ENCODE data around the gene RABEP1.

The RABEP1 gene

DNA sequence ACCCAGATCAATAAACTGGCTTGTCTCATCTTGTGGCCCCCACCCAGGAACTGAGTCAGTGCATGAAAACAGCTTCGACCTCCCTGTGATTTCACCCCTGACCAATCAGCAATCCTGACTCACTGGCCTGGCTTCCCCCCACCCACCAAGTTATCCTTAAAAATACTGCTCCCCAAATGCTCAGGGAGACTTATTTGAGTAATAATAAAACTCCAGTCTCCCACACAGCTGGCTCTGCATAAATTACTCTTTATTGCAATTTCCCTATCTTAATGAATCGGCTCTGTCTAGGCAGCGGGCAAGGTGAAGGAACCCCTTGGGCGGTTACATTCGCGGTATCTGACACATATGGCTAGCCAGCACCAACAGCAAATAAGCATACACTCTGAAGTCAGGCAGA, 9.8 kb upstream of the RABEP1 start:
- no peak for DNase-seq (ENCODE audit: low read depth in 2 of 2)

DNA sequence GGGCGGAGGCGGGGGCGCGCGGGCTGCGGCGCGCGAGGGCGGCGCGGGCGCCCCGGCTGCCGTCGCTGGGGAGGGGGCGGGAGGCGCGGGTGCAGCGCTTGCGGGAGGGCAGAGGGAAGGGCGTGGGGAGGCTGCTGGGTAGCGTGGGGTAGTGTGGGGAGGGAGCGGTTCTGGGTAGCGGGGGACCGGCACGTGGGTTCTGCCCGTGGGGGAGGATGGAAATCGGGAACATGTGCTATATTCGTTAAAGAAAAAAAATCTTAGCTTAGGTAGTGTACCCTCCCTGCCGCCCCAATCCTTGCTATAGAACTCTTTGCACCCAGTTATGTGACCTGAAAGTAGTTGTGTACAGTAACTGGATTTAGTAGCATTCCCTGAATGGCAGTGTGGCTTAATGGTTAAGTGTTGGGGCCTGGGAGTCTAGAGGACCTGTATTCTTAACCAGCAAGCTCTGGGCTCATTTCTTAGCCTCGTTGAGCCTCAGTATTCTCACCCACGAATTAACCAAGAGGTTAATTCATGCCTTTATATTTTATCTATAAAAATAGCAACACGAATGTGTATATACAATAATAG, 646 bp downstream of the RABEP1 start:
- no peak for DNase-seq (ENCODE audit: low read depth in 2 of 2)

DNA sequence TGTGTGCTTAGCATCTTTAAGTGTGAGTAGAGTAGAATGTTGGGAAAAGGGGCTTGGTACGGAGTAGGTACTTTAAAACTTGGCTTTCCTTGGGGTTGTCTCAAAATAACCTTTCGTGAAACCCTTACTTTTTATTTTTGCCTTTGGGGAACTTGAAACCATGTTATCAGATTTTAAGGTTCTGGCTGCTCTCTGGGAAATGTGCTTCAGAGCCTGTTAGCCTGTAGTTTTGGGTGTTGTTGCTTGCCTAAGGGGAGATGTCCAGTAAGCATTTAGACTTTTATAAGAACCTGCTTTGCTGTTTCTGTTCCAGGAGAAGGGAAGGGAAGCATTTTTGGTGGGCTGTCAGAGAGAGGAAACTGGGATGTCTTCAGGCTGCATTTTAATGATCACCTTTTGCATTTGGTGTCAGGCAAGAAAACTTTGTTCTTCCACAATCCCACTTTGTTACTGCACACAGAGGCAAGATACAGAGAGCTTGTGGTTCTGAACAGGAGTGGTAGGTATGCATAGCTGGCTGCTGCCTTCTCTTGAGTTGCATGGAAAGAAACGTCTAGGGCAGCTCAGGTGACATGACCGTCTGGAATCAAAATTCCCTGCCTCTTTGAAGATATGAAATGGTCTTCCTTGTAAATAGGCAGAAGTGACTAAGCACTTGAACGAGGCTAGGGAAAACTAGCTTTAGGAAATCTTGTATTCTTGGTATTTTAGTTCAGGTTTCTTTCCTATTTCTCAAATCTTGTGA, 1.7 kb downstream of the RABEP1 start:
- DNase-seq (ENCODE audit: low read depth in 2 of 2), result no peak

DNA sequence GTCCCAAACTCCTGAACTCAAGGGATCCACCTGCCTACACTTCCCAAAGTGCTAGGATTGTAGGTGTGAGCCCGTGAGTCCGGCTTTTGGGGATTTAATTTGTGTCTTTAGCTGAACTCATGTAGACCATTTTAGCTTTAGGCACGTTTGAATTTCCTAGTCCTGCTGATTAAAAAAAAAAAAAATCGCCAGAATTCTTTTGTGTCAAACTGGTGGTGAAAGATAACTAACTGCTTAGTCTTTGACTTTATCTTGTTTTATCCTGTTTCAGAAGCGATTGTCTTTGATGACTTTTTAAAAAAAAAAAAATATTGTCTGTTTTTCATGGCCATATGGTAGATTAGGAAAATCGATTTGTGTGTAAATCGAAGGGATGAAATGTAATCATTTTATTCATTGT, 2.6 kb downstream of the RABEP1 start:
- no peak for DNase-seq (ENCODE audit: low read depth in 2 of 2)

DNA sequence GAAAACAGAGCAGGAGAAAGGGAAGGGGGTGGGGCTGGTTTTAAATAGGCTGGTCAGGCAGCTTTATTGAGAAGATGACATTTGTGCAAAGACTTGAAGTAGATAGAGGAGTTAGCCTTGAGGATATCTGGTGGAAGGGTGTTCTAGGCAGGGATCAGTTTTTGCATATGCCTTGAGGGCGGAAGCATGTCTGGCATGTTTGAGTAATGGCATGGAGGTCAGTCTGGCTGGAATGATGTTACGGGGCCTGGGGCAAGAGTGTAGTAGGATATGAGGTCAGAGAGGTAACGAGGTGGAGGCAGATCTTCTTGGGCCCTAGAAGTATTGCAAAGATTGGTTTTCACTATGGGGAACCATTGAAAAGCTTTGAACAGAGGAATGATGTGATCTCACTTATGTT, 4.8 kb downstream of the RABEP1 start:
- DNase-seq (ENCODE audit: low read depth in 2 of 2), result no peak

DNA sequence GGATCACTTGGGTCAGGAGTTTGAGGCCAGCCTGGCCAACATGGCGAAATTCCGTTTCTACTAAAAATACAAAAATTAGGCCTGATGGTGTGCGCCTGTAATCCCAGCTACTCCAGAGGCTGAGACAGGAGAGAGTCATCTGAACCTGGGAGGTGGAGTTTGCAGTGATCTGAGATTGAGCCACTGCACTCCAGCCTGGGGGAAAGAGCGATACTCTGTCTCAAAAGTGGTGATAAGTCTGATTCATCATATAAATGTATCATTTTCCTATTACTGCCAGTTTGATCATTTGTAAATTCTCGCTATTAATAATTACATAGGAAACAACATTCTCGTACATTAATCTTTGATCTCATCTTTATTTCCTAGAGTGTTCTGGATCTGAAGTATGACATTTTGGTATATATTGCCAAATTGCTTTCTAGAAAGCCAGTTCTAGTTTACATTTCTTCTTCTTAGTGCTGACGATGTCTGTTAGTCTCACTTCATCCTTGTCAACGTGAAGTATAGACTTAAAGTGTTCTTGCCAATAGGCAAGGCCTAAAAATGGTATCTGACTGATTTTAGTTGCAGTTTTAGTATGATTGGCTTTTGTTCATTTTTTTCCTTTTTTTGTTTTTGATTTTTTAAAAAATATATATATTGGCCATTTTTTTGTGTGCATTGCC, 9.7 kb downstream of the RABEP1 start:
- DNase-seq (ENCODE audit: low read depth in 2 of 2), result no peak

DNA sequence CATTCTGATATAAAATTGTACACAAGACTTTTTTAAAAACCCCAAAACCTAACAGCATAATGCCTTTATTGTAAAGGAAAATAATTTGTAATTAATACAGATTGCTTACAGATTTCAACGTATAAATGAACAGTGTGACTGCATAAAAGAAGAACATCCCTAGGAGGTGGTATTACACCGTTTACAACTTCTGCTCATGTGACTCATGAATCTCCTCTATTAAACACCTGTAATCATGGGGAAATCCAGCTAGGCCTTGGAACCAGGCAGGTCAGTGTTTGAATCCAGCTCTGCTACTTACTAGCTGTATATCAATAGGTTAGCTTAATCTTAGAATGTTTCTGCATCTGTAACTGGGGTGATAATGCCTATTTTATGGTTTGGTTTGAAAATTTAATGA, 15.2 kb downstream of the RABEP1 start:
- DNase-seq (ENCODE audit: low read depth in 2 of 2), result no peak

DNA sequence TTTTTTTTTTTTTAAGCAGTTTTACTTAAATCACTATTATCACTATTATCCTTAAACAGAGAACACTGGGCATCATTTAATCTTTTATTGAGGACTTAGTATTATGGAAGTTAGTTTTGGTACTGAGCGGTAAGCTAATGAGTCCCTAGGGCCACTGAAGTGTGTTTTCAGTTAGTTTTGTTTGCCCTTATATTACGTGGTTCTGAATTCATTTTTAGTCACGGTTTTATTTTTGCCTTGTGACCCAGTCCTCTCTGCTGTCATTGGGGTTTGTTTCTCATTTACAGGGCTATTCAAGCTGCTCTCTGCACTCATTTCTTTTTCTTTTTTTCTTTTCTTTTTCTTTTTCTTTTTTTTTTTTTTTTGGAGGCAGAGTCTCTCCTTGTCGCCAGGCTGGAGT, 17.3 kb downstream of the RABEP1 start:
- DNase-seq (ENCODE audit: low read depth in 2 of 2), result no peak

DNA sequence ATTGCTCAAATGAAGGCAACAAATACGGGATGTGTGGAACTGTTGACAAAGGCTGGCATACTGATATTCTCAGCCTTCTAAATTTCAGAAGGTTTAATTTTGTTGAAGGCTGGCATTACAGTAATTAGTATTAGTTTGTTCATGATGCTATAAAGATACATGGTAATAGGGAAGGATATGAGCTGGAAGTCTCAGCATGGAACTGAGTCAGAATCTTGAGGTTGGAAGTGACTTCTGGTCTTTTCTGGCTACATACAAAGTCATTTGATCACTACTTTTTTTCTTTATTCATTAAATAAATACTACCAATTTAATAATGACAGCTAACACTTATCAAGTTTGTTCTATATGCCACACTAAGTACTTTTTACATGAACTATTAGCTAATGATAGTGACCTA, 22.6 kb downstream of the RABEP1 start:
- DNase-seq (ENCODE audit: low read depth in 2 of 2), result no peak

DNA sequence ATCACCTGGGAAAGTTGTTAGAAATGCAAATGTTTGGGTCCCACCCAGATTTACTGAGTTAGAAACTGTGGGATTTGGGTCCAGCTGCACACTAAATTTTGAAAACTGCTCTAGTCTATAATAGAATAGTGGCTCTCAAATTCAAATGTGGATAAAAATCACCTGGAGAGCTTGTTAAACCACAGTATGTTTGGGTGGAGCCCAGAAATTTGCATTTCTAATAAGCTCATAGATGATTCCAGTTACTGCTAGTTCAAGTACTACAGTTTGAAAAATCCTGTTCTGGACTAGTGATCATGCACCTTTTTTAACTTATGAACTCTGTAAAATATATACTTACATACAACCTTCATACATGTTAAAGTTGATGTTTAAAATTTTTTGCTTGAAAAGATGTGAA, 27.8 kb downstream of the RABEP1 start:
- no peak for DNase-seq (ENCODE audit: low read depth in 2 of 2)

DNA sequence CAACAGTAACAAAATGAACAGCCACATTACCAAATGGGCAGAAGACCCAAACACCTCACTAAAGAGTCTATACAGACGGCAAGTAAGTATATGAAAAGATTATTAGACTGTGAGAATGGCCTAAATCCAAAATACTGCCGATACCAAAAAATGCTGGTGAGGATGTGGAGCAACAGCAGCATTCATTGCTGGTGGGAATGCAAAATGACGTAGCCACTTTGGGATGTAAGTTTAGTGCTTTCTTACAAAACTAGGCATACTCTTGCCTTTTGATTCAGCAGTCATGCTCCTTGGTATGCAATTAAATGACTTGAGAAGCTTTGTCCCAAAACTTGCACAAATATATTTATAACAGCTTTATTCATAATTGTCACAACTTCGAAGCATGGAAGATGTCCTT, 43.8 kb downstream of the RABEP1 start:
- no peak for DNase-seq (ENCODE audit: low read depth in 2 of 2)

DNA sequence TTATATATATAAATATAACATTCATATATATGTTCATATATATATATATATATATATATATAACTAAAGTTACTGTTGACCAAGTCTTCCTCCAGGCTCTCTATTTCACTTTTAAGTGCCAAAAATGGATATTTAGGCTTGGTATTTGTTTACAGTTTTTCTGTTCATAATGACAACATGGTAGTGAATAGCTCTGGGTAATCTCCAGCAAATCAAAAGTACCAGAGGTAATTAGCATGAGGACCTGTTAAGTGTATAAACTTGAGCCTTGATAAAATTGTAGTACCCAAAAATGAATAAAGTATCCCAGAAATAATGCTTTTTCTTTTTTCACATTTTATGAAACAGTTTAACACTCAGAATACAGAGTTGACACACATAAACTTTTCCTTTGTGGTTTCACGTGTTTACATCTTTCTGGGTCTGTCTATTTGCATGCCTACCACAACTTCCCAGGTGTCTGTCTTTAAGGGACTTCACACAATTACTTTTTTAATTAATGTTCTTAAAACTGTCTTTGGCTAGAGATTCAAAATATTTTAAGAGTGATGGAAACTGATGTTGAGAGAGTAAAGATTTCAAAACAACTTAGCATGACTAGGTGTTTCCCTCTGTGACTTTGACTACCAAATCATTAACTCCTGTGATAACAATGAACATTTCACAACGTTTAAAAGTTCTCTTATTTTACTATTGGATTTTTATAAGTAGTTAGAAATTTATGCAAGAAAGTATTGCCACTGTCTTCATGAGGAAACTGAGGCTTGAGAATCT, 47.9 kb downstream of the RABEP1 start:
- DNase-seq (ENCODE audit: low read depth in 2 of 2), result no peak

DNA sequence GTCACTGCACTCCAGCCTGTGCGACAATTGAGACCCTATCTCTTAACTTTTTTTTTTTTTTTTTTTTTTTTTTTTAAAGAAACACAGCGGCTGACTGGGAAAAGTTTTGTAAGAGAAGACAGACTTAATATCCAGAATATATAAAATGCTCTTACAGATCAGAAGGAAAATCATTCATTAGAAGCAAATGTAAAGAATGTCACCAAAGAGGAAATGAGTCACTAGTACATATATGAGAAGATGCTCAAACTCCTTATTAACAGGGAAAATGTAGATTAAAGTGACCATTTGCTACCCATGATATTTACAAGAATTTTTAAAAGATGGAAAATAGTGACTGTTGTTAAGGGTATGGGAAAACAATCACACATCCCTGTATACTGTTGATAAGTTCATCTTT, 48.9 kb downstream of the RABEP1 start:
- DNase-seq (ENCODE audit: low read depth in 2 of 2), result no peak

DNA sequence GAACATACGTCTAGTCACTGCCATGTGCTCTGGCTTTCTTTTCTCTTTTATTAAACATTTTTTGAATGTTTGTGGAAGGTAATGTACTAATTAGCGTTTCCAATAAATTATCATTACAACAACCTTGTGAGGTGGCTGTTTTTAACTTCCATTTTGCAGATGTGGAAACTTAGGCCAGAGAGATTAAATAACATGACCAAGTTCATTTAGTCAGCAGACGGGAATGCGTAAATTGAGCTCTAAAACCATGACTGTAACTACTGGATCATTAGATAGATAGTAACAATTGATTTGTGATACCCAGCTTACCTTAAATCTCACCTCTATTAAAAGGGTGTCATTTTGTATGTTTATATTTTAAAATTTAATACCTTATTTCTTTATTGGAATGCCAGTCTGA, 49.4 kb downstream of the RABEP1 start:
- no peak for DNase-seq (ENCODE audit: low read depth in 2 of 2)

DNA sequence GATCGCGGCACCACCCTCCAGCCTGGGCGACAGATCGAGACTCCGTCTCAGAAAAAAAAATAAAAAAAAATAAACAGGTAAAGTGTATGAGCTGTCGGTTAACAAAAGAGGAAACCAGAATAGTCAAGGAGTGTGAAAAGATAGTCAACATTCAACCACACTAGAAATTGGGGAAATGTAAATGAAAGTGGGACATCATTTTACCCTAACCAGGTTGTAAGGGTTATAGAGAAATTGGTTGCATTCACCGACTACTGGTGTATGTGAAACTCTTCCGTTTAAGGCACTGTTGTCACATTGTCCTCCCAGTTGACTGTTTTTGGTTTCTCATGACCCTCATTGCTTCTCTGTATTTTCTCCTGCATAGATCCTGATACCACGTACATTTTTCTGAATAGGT, 62.8 kb downstream of the RABEP1 start:
- no peak for DNase-seq (ENCODE audit: low read depth in 2 of 2)

DNA sequence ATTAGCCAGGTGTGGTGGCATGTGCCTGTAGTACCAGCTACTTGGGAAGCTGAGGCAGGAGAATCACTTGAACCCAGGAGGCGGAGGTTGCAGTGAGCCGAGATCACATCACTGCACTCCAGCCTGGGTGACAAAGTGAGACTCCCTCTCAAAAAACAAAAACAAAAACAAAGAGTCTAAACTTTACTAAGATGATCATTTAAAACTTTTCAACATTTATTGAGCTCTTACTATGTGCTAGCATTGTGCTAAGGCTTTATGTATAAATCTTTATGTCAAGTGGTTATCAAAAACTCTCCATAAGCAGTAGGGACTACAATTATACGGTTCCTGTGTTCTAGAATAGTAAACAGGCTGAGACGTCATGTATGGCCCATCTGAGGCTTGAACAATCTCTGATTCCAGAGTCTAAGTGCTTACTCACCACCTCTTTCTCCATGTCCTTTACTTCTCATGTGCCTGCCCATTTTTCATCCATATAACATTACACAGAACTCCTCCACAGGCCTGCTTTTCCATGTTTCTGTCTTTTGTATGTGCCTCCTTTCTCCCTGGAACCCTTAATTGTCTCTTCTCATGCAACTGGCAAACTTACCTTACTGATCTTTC, 70.7 kb downstream of the RABEP1 start:
- DNase-seq (ENCODE audit: low read depth in 2 of 2), result no peak

DNA sequence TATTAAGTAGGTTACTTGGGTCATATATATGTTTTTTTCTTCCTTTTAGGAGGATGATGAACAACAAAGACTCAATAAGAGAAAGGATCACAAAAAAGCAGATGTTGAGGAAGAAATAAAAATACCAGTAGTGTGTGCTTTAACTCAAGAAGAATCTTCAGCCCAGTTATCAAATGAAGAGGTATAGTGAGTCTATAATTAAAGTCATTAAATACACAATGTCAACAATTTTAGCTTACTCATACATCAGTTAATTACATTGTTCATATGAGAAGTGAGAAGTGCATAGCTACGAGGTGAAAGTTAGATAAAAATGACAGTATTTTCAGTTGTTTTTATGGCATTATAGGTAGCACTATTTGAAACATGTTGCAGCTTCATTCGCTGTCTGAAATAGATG, 72.2 kb downstream of the RABEP1 start:
- DNase-seq (ENCODE audit: low read depth in 2 of 2), result no peak

DNA sequence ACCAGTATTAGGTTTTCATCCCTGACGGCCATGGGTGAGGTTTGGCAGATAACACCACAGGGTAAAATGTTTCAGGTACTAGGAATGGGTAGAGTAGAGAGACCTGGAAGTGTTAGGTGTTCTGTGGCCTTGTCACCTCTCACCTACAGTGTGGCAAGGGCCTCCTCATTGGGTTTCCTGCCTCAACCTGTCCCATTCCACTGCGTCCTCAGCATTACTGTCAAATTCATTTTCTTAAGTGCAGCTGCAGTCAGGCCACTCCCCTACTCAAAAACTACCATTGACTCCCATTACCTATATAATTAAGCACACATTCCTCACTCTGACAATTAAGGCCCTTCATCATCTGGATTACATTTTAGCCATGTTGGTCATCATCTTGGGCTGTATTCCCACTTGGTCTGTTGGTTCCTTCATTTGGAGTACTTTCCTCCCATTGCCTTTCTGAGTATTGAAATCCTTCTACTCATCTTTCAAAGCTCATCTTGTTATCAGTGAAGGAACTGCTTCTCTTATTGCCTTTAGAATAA, 72.9 kb downstream of the RABEP1 start:
- no peak for DNase-seq (ENCODE audit: low read depth in 2 of 2)

DNA sequence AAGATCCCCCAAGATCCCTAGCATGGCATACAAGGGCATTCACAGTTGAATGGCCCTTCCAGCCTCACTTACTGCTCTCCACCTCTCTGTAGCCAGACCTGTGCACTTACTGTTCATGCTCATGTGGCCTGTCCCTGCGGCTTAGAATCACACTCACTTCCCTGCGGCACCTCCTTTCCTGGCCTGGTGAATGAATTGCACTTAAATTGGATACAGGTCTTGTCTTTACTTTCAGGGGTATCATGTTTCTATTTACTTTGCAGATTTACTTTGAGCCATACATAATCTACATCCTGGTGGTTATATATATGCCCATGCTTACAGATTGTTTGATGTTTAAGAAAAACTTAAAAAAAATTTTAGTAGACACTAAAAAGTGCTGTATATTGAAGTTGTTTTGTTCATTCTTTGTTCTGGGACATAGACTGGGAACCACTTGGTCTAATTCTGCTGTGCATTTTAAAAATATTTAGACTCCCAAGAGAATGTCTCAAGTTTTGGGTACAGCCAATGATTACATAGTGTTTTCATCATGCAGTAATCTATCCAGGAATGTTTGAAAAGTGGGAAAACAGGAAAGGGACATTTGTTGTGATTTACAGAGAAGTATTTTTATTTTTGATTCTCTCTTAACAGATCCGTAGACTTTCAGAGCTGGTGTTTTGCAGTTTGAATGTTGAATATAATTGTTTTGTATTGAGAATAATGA, 73.5 kb downstream of the RABEP1 start:
- no peak for DNase-seq (ENCODE audit: low read depth in 2 of 2)

DNA sequence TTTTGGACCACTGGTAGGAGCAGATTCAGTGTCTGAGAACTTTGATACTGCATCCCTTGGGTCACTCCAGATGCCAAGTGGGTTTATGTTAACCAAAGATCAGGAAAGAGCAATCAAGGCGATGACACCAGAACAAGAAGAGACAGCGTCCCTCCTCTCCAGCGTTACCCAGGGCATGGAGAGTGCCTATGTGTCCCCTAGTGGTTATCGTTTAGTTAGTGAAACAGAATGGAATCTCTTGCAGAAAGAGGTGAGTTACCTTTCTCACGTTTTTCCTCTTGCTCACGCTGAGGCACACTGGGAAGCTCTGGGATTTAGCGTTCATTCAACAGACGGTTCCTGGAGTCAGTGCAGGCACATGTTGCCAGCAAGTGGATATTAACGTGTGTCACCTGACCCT, 79.3 kb downstream of the RABEP1 start:
- DNase-seq (ENCODE audit: low read depth in 2 of 2), result no peak

DNA sequence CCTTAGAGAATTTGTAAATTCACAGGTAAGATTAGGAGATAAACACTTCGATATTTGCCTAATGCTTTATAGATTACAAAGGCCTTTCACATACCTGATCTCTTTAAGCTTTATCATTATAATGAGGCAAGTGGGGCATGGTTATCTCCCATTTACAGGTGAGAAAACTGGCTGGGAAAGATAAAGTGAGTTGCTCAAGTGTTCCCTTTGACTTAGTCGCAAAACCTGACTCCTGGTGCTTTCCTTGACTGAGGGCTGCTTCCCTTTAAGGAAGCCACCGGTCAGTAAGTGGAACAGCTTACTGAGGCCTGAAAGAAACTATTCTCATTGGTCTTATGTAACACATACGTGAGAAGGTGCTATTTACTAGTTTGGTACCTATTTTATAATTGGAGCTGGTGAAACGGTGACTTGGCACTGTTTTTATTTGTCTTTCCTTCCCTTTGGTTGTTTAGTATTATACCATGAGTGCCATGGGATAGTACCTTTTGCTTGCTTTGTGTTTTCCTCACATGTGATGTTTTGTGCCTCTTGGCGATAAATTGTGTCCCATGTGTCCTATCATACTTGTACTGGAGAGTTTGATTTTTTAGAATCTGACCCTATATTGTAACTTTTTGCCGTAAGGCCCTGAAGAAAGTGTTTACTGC, 80.2 kb downstream of the RABEP1 start:
- no peak for DNase-seq (ENCODE audit: low read depth in 2 of 2)
